ENCODE results near the gene HIGD1A. TPM values are rescaled to one million over a fixed set of nuclear protein-coding genes. Genes with fewer than 3 reads are reported as not detected.

HIGD1A gene
- total RNA-seq, 3 donors from 2014 or later: 174 to 468 (median 368) TPM

- no peak overlapping the region for H3K4me3 ChIP-seq
- ATAC-seq (no peak), DNase-seq (no peak)
- TF ChIP-seq CTCF (IDR thresholded peaks at IDR 0.05): no peak
- H3K9me3 ChIP-seq: no peaks in the 10 kb centered on the region
- H3K36me3 ChIP-seq (ENCODE audit: low read depth): no peaks in the 10 kb centered on the region
- H3K4me1 ChIP-seq (ENCODE audit: low read depth): peaks cover 34% of the 10 kb centered on the region
- intact Hi-C loops (cut with DNase I, micrococcal nuclease): no loop called here
Measured at GRCh38 chr3:42801784-42802183, 2.5 kb downstream of the HIGD1A start.

DNA sequence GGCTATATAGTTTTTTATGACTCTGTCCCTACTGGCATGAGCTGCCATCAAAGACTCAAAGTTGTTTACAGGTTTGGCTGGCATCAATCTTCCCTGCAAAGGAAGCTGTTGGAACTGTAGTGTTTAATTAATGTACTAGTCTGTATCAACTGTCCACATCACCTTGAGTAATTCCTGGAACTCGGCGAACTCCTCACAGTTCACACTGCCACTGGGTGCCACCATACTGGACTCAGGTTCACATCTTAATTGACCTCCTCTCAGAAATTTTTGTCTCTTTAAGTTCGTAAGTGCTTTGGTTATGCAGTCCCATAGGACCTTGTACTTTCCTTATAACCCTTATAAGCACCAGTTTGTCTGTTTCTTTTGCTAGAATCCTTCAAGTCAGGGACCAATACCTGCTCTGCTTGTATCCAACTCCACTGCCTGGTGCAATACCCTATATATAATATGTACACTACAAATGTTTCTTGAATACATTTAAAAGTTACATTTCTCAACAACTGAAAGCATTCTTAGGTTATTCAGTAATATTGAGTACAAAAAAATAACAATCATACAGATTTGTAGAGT, 3.2 kb downstream of the HIGD1A start:
- Histone ChIP-seq H3K9me3 (no peaks in the 10 kb centered on the region), H3K4me3 (no peak overlapping the region), H3K4me1 (ENCODE audit: low read depth) (peaks cover 34% of the 10 kb centered on the region), H3K36me3 (ENCODE audit: low read depth) (no peaks in the 10 kb centered on the region)
- DNase-seq (no peak), ATAC-seq (peak; percentile 3)
- TF ChIP-seq CTCF (IDR thresholded peaks at IDR 0.05): no peak
- intact Hi-C loops (cut with DNase I, micrococcal nuclease): no loop called here

DNA sequence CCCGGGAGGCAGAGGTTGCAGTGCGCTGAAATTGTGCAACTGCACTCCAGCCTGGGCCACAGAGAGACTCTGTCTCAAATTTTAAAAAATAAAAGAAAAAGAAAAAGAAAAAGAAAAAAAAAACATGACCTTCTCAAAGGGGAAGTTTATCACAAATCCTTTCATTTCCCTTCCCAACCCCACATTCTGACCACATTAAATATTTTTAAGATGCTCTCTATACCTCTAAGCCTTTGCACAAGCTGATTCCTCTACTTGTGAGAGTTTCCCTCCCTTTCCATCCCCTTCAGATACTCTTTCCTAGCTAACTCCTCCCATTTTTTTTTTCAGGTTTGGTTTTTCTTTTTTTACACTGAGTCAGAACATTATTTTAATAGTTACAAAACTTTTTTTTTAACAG, 4.0 kb downstream of the HIGD1A start:
- intact Hi-C loops (cut with DNase I, micrococcal nuclease): no loop called here
- Histone ChIP-seq H3K36me3 (ENCODE audit: low read depth) (no peaks in the 10 kb centered on the region), H3K9me3 (no peaks in the 10 kb centered on the region), H3K4me1 (ENCODE audit: low read depth) (peaks cover 29% of the 10 kb centered on the region), H3K4me3 (no peak overlapping the region)
- no peak for TF ChIP-seq CTCF (IDR thresholded peaks at IDR 0.05)
- no peak for DNase-seq
- ATAC-seq: no peak

DNA sequence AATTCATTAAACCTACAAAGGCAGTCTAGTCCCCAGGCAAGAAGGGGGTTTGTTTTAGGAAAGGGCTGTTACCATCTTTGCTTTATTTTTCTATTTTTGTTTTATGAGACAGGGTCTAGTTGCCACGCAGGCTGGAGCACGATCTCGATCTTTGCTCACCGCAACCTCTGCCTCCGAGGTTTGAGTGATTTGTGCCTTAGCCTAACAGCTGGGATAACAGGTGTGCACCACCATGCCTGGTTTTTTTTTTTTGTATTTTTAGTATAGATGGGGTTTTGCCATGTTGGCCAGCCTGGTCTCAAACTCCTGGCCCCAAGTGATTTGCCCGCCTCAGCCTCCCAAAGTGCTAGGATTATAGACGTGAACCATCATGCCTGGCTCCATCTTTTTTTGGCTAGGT, 4.9 kb downstream of the HIGD1A start:
- ATAC-seq: no peak
- Histone ChIP-seq H3K4me1 (ENCODE audit: low read depth) (peaks cover 25% of the 10 kb centered on the region), H3K4me3 (no peak overlapping the region), H3K9me3 (no peaks in the 10 kb centered on the region), H3K36me3 (ENCODE audit: low read depth) (no peaks in the 10 kb centered on the region)
- TF ChIP-seq CTCF (IDR thresholded peaks at IDR 0.05): no peak
- intact Hi-C loops (cut with DNase I, micrococcal nuclease): no loop called here
- DNase-seq: no peak

DNA sequence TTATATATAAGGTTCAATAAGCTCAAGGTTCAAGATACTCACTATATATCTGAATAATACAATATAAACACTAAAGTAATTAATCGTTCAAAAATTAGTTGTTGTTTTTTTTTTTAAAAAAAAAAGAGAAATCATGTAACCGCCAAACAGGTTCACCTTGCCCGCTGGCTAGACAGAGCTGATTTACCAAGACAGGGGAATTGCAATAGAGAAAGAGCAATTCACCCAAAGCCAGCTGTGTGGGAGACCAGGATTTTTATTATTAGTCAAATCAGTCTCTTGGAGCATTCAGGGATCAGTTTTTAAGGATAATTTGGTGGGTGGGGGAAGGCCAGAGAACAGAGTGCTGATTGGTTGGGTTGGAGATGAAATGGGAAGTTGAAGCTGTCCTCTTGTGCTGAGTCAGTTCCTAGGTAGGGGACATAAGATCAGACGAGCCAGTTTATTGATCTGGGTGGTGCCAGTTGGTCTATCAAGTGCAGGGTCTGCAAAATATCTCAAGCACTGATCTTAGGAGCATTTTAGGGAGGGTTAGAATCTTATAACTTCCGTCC, 7.9 kb downstream of the HIGD1A start:
- TF ChIP-seq CTCF (IDR thresholded peaks at IDR 0.05): no peak
- Histone ChIP-seq H3K4me3 (no peak overlapping the region), H3K9me3 (no peaks in the 10 kb centered on the region), H3K4me1 (ENCODE audit: low read depth) (peaks cover 15% of the 10 kb centered on the region), H3K36me3 (ENCODE audit: low read depth) (no peaks in the 10 kb centered on the region)
- no peak for DNase-seq
- ATAC-seq: no peak
- intact Hi-C loops (cut with DNase I, micrococcal nuclease): no loop called here
